Liver (tissue), 9 donors: ENCODE measurements around the gene CCDC33. TPM values are rescaled to one million over a fixed set of nuclear protein-coding genes. Genes with fewer than 3 reads are reported as not detected.

ENCODE experiments used
- DNase-seq: peaks from one replicate; pipeline ENCODE4 v3.0.0-alpha.2; 2017; ENCODE audit warnings: low spot score
- H3K27ac ChIP-seq, 2 donors: one replicate each; pipeline ENCODE4 v1.7.0; 2013; ENCODE audit warnings: inconsistent platforms in 2 of 2, low read length in 2 of 2, control low read depth in 1 of 2, low read depth in 1 of 2, mild to moderate bottlenecking in 1 of 2
- H3K27me3 ChIP-seq, 4 donors: one replicate each; pipeline versions ENCODE4 v1.6.1 to v1.7.0; 2013; ENCODE audit warnings: low read length in 3 of 4, inconsistent platforms in 1 of 4, mild to moderate bottlenecking in 1 of 4, moderate library complexity in 1 of 4; ENCODE audit not compliant: control insufficient read depth in 4 of 4, insufficient read depth in 4 of 4
- H3K36me3 ChIP-seq, 4 donors: one replicate each; pipeline versions ENCODE4 v1.6.1 to v1.7.0; 2013; ENCODE audit warnings: low read length in 3 of 4, mild to moderate bottlenecking in 3 of 4, low read depth in 1 of 4, moderate library complexity in 1 of 4; ENCODE audit not compliant: control insufficient read depth in 4 of 4, insufficient read depth in 3 of 4
- H3K4me1 ChIP-seq, 4 donors: one replicate each; pipeline versions ENCODE4 v1.6.1 to v1.7.0; 2013; ENCODE audit warnings: low read length in 3 of 4, mild to moderate bottlenecking in 3 of 4, moderate library complexity in 1 of 4; ENCODE audit not compliant: control insufficient read depth in 4 of 4, insufficient read depth in 4 of 4
- H3K4me3 ChIP-seq, 3 donors: one replicate each; pipeline versions ENCODE4 v1.6.1 to v1.7.0; 2013; ENCODE audit warnings: low read length in 3 of 3, control low read depth in 1 of 3, low read depth in 1 of 3, mild to moderate bottlenecking in 1 of 3
- H3K9ac ChIP-seq, 2 donors: one replicate each; pipeline ENCODE4 v1.7.0; 2013; ENCODE audit warnings: low read length in 2 of 2, mild to moderate bottlenecking in 2 of 2, moderate library complexity in 2 of 2, control low read depth in 1 of 2, low read depth in 1 of 2
- H3K9me3 ChIP-seq, 4 donors: one replicate each; pipeline versions ENCODE4 v1.6.1 to v1.7.0; 2013; ENCODE audit warnings: low read length in 3 of 4; ENCODE audit not compliant: control insufficient read depth in 4 of 4
- EGR1 ChIP-seq, 2 donors: IDR thresholded peaks; 2 replicates each; pipeline ENCODE4 v1.6.1; 2016 to 2018; ENCODE audit warnings: antibody characterized with exemption in 2 of 2, low read depth in 2 of 2
- FOXA1 ChIP-seq: IDR thresholded peaks from 2 replicates; pipeline ENCODE4 v1.6.1; 2016; ENCODE audit warnings: antibody characterized with exemption
- FOXA2 ChIP-seq: IDR thresholded peaks from 2 replicates; pipeline ENCODE4 v1.6.1; 2016; ENCODE audit warnings: antibody characterized with exemption
- GABPA ChIP-seq, 2 donors: IDR thresholded peaks in 1 of 2; conservative IDR thresholded peaks in 1 of 2; 2 replicates each; pipeline ENCODE4 v1.6.1; 2016; ENCODE audit warnings: antibody characterized with exemption in 2 of 2, mild to moderate bottlenecking in 1 of 2, moderate library complexity in 1 of 2
- HNF4A ChIP-seq, 2 donors: conservative IDR thresholded peaks; 2 replicates each; pipeline ENCODE4 v1.6.1; 2016; ENCODE audit warnings: antibody characterized with exemption in 2 of 2, mild to moderate bottlenecking in 2 of 2
- HNF4G ChIP-seq: IDR thresholded peaks from 2 replicates; pipeline ENCODE4 v1.6.1; 2016; ENCODE audit warnings: antibody characterized with exemption
- JUND ChIP-seq, 2 donors: IDR thresholded peaks; 2 replicates each; pipeline ENCODE4 v1.6.1; 2016; ENCODE audit warnings: antibody characterized with exemption in 2 of 2
- NR2F2 ChIP-seq: IDR thresholded peaks from 2 replicates; pipeline ENCODE4 v1.6.1; 2016; ENCODE audit warnings: antibody characterized with exemption
- RAD21 ChIP-seq, 2 donors: IDR thresholded peaks; 2 replicates each; pipeline ENCODE4 v1.6.1; 2016; ENCODE audit warnings: antibody characterized with exemption in 2 of 2, mild to moderate bottlenecking in 2 of 2
- SP1 ChIP-seq: IDR thresholded peaks from 2 replicates; pipeline ENCODE4 v1.6.1; 2018; ENCODE audit warnings: antibody characterized with exemption, mild to moderate bottlenecking
- TAF1 ChIP-seq: conservative IDR thresholded peaks from 2 replicates; pipeline ENCODE4 v1.6.1; 2016; ENCODE audit warnings: antibody characterized with exemption, mild to moderate bottlenecking
- YY1 ChIP-seq: IDR thresholded peaks from 2 replicates; pipeline ENCODE4 v1.6.1; 2016; ENCODE audit warnings: antibody characterized with exemption, mild to moderate bottlenecking
- WGBS: extraction: QIAGEN DNeasy Blood & Tissue Kit; methylation state at CpG from one replicate; pipeline ENCODE4 v1.1.7; 2013; 5-methylcytosine and 5-hydroxymethylcytosine counted together
- polyA plus RNA-seq, 2 donors: library from polyadenylated mRNA; stranded (reverse) in 1 of 2; unstranded in 1 of 2; fragments of 200-250 nt in 1 of 2; fragments of >200 nt in 1 of 2; fragmentation: Nextera tagmentation in 1 of 2; extraction: Ambion mirVana in 1 of 2; gene quantifications; one replicate each; pipeline versions ENCODE4 v1.2.1 to v1.2.3, GENCODE V29; 2013 to 2015
- total RNA-seq, 2 donors: library from RNA; depleted of rRNA; stranded (reverse); fragments of >200 nt; gene quantifications; one replicate each; pipeline ENCODE4 v1.2.3, GENCODE V29; 2014
- TF ChIP-seq, protein P1 (sequence below): IDR thresholded peaks from 2 replicates; pipeline ENCODE4 v1.6.1; 2016; ENCODE audit warnings: antibody characterized with exemption, mild to moderate bottlenecking
- TF ChIP-seq, protein P2 (sequence below): IDR thresholded peaks from 2 replicates; pipeline ENCODE4 v1.6.1; 2016; ENCODE audit warnings: antibody characterized with exemption
- TF ChIP-seq, protein P3 (sequence below): IDR thresholded peaks from 2 replicates; pipeline ENCODE4 v1.6.1; 2016; ENCODE audit warnings: antibody characterized with exemption
- TF ChIP-seq, protein P4 (sequence below): fragments of 150-350 bp; IDR thresholded peaks from 2 replicates; pipeline ENCODE4 v1.5.1; 2017; ENCODE audit warnings: improper control_type of control experiment, low read depth, low read length; ENCODE audit not compliant: missing input control
- donor health status: healthy.
- donor health status: healthy.
- donor health status: healthy.
- donor health status: healthy.
- donor health status: healthy.

CCDC33 gene
- total and polyA plus RNA-seq, 4 donors: not detected

DNA sequence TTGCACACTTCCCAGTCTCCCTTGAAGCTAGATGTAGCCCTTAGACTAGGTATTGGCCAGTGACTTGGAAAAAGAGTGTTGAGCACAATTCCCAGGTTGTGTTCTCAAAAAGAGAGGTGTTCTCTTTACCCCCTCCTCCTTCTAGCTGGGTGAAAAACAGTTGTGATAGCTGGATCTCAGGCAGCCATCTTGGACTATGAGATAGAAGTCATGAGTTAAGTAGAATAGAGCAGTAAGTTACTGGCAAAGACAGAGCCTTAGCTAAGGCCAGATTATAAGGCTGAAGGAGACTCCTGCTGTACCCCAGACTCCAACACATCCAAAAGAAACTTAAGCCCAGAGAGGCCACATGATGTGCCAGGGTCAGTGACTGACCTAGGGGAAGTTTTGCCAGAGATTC lies 25.4 kb upstream of the CCDC33 start:
- Histone ChIP-seq H3K27ac (no peak overlapping the region), H3K9me3 (no peaks in the 10 kb centered on the region), H3K9ac (no peak overlapping the region), H3K4me1 (no peaks in the 10 kb centered on the region), H3K4me3 (no peak overlapping the region), H3K27me3 (peaks cover 0 to 3% (median 0%) of the 10 kb centered on the region in 4 donors), H3K36me3 (no peaks in the 10 kb centered on the region)
- no peak for DNase-seq
- TF ChIP-seq, protein P1, sequence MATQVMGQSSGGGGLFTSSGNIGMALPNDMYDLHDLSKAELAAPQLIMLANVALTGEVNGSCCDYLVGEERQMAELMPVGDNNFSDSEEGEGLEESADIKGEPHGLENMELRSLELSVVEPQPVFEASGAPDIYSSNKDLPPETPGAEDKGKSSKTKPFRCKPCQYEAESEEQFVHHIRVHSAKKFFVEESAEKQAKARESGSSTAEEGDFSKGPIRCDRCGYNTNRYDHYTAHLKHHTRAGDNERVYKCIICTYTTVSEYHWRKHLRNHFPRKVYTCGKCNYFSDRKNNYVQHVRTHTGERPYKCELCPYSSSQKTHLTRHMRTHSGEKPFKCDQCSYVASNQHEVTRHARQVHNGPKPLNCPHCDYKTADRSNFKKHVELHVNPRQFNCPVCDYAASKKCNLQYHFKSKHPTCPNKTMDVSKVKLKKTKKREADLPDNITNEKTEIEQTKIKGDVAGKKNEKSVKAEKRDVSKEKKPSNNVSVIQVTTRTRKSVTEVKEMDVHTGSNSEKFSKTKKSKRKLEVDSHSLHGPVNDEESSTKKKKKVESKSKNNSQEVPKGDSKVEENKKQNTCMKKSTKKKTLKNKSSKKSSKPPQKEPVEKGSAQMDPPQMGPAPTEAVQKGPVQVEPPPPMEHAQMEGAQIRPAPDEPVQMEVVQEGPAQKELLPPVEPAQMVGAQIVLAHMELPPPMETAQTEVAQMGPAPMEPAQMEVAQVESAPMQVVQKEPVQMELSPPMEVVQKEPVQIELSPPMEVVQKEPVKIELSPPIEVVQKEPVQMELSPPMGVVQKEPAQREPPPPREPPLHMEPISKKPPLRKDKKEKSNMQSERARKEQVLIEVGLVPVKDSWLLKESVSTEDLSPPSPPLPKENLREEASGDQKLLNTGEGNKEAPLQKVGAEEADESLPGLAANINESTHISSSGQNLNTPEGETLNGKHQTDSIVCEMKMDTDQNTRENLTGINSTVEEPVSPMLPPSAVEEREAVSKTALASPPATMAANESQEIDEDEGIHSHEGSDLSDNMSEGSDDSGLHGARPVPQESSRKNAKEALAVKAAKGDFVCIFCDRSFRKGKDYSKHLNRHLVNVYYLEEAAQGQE: no peak
- TF ChIP-seq FOXA1: no peak
- TF ChIP-seq TAF1: no peak

DNA sequence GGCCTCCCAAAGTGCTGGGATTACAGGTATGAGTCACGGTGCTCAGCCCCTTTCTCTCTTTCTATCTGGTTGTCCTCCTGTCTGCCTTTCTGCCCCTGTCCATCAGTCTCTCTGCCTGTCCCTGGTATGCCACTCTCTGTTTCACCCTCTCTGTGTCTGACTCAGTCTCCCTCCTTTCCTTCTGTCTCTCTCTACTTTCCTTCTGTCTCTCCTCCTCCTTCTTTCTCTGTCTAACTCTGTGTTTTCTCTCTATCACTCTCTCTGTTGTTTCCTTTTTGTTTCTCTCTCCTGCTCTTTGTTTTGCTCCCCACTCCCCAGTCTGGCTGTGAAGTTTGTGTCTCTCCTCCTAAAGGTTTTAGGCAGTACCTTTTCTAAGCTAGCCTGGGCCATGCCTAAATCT lies 24.5 kb upstream of the CCDC33 start:
- TF ChIP-seq JUND (IDR thresholded peaks at IDR 0.05) (no peak), YY1 (no peak), HNF4A (conservative IDR thresholded peaks at IDR 0.05) (no peak), FOXA2 (no peak), HNF4G (no peak), FOXA1 (no peak)
- TF ChIP-seq, protein P2, sequence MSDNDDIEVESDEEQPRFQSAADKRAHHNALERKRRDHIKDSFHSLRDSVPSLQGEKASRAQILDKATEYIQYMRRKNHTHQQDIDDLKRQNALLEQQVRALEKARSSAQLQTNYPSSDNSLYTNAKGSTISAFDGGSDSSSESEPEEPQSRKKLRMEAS: no peak
- no peak overlapping the region for H3K27ac ChIP-seq
- DNase-seq: no peak
- no peak overlapping the region for H3K4me3 ChIP-seq
- no peaks in the 10 kb centered on the region for H3K9me3 ChIP-seq
- H3K27me3 ChIP-seq: peaks cover 0 to 3% (median 0%) of the 10 kb centered on the region in 4 donors
- no peak overlapping the region for H3K9ac ChIP-seq
- no peaks in the 10 kb centered on the region for H3K36me3 ChIP-seq
- 92% methylated on average over 1 of the region's 1 CpG for WGBS
- no peaks in the 10 kb centered on the region for H3K4me1 ChIP-seq

DNA sequence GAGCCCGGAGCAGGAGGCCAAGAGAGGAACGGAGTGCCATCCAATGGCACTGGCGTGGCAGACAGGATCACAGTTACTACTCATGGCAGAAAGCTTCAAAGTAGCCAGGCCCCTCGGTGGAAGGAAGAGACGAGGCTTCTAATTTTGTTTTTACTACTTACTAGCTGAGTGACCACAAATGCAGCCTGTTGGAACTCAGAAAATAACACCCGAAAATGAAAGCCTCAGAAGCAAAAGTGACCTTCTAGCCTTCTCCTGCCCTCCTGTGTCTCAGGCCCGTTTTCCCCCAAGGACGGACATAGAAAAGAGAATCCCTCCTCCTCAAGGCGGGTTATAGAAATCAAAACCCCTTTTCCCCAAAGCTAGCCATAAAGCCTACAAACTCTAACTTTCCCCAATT lies 23.6 kb upstream of the CCDC33 start:
- no peaks in the 10 kb centered on the region for H3K4me1 ChIP-seq
- WGBS: 89% methylated on average over 9 of the region's 9 CpGs
- no peak overlapping the region for H3K9ac ChIP-seq
- H3K4me3 ChIP-seq: no peak overlapping the region
- H3K36me3 ChIP-seq: no peaks in the 10 kb centered on the region
- H3K27me3 ChIP-seq: peaks cover 0 to 3% (median 0%) of the 10 kb centered on the region in 4 donors
- TF ChIP-seq HNF4G (no peak), JUND (IDR thresholded peaks at IDR 0.05) (no peak), GABPA (IDR thresholded peaks at IDR 0.05 in 1 of 2, conservative IDR thresholded peaks at IDR 0.05 in 1 of 2) (no peak), FOXA1 (no peak), SP1 (no peak), TAF1 (no peak), YY1 (no peak), NR2F2 (no peak), HNF4A (conservative IDR thresholded peaks at IDR 0.05) (no peak), RAD21 (IDR thresholded peaks at IDR 0.05) (no peak), EGR1 (IDR thresholded peaks at IDR 0.05; ENCODE audit: low read depth in 2 of 2) (no peak)
- TF ChIP-seq, protein P3, sequence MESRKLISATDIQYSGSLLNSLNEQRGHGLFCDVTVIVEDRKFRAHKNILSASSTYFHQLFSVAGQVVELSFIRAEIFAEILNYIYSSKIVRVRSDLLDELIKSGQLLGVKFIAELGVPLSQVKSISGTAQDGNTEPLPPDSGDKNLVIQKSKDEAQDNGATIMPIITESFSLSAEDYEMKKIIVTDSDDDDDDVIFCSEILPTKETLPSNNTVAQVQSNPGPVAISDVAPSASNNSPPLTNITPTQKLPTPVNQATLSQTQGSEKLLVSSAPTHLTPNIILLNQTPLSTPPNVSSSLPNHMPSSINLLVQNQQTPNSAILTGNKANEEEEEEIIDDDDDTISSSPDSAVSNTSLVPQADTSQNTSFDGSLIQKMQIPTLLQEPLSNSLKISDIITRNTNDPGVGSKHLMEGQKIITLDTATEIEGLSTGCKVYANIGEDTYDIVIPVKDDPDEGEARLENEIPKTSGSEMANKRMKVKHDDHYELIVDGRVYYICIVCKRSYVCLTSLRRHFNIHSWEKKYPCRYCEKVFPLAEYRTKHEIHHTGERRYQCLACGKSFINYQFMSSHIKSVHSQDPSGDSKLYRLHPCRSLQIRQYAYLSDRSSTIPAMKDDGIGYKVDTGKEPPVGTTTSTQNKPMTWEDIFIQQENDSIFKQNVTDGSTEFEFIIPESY: no peak
- TF ChIP-seq, protein P4, sequence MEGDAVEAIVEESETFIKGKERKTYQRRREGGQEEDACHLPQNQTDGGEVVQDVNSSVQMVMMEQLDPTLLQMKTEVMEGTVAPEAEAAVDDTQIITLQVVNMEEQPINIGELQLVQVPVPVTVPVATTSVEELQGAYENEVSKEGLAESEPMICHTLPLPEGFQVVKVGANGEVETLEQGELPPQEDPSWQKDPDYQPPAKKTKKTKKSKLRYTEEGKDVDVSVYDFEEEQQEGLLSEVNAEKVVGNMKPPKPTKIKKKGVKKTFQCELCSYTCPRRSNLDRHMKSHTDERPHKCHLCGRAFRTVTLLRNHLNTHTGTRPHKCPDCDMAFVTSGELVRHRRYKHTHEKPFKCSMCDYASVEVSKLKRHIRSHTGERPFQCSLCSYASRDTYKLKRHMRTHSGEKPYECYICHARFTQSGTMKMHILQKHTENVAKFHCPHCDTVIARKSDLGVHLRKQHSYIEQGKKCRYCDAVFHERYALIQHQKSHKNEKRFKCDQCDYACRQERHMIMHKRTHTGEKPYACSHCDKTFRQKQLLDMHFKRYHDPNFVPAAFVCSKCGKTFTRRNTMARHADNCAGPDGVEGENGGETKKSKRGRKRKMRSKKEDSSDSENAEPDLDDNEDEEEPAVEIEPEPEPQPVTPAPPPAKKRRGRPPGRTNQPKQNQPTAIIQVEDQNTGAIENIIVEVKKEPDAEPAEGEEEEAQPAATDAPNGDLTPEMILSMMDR: no peak
- TF ChIP-seq, protein P1: no peak
- TF ChIP-seq, protein P2: no peak
- no peak overlapping the region for H3K27ac ChIP-seq
- no peaks in the 10 kb centered on the region for H3K9me3 ChIP-seq
- no peak for DNase-seq
